ENCODE data around the gene SP8. TPM values are rescaled to one million over a fixed set of nuclear protein-coding genes. Genes with fewer than 3 reads are reported as not detected.

The SP8 gene
- total and polyA plus RNA-seq, 9 of the 15 experiments (the other 6 are each of a cell fraction or from before 2014, with no cell fraction given) = 0.04 to 1.2 (median 0.19) TPM

DNA sequence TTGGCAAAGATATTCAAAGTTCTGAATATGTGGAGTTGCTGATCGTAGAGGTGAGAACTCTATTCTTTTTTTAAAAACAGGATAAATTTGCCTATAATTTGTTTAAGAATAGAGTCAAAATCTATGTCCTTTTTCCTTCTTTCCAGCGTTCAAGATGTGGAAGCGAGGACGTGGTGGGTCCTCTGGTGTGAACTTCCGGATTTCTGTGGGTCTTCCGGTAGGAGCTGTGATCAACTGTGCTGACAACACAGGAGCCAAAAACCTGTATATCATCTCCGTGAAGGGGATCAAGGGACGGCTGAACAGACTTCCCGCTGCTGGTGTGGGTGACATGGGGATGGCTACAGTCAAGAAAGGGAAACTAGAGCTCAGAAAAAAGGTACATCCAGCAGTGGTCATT lies 40.5 kb upstream of the SP8 start (continued):
- TF ChIP-seq, protein P1, sequence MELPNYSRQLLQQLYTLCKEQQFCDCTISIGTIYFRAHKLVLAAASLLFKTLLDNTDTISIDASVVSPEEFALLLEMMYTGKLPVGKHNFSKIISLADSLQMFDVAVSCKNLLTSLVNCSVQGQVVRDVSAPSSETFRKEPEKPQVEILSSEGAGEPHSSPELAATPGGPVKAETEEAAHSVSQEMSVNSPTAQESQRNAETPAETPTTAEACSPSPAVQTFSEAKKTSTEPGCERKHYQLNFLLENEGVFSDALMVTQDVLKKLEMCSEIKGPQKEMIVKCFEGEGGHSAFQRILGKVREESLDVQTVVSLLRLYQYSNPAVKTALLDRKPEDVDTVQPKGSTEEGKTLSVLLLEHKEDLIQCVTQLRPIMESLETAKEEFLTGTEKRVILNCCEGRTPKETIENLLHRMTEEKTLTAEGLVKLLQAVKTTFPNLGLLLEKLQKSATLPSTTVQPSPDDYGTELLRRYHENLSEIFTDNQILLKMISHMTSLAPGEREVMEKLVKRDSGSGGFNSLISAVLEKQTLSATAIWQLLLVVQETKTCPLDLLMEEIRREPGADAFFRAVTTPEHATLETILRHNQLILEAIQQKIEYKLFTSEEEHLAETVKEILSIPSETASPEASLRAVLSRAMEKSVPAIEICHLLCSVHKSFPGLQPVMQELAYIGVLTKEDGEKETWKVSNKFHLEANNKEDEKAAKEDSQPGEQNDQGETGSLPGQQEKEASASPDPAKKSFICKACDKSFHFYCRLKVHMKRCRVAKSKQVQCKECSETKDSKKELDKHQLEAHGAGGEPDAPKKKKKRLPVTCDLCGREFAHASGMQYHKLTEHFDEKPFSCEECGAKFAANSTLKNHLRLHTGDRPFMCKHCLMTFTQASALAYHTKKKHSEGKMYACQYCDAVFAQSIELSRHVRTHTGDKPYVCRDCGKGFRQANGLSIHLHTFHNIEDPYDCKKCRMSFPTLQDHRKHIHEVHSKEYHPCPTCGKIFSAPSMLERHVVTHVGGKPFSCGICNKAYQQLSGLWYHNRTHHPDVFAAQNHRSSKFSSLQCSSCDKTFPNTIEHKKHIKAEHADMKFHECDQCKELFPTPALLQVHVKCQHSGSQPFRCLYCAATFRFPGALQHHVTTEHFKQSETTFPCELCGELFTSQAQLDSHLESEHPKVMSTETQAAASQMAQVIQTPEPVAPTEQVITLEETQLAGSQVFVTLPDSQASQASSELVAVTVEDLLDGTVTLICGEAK (IDR thresholded peaks at IDR 0.05) = peak; percentile 69
- TF ChIP-seq, protein P1 (CRISPR knock-in tag; IDR thresholded peaks at IDR 0.05) = no peak
- TF ChIP-seq GTF3C2 (IDR thresholded peaks at IDR 0.05; ENCODE audit: borderline replicate concordance, extremely low read depth, insufficient read length) (no peak), ZNF384 (IDR thresholded peaks at IDR 0.05; ENCODE audit: low read depth, low read length) (no peak)
